HEK293T (cell line): ENCODE data around the gene SUPT3H.

Experiments
- CTCF ChIA-PET: fragments of 350-600 bp; formaldehyde crosslinking; extraction: SDS; loops from one replicate; lab custom pipeline; 2021; ENCODE audit warnings: antibody characterized with exemption, inconsistent platforms; lab: Yijun Ruan, JAX
- POLR2A ChIA-PET: fragments of 350-600 bp; formaldehyde crosslinking; extraction: SDS; loops from one replicate; lab custom pipeline; 2020; ENCODE audit warnings: antibody characterized with exemption, inconsistent platforms; lab: Yijun Ruan, JAX
- DNase-seq: peaks from one replicate; pipeline ENCODE4 v3.0.0; 2012; ENCODE audit warnings: mixed read lengths; ENCODE audit errors: extremely low spot score
- ARNT ChIP-seq: fragments of 450-650 bp; IDR thresholded peaks from 2 replicates; pipeline ENCODE4 v1.6.1; 2017; ENCODE audit warnings: mild to moderate bottlenecking
- BHLHE40 ChIP-seq: fragments of 450-650 bp; IDR thresholded peaks from 2 replicates; pipeline ENCODE4 v1.6.1; 2016; ENCODE audit warnings: mild to moderate bottlenecking, moderate library complexity, borderline replicate concordance
- CTBP1 ChIP-seq: fragments of 450-650 bp; IDR thresholded peaks from 2 replicates; pipeline ENCODE4 v1.6.1; 2016; ENCODE audit warnings: borderline replicate concordance
- ELF4 ChIP-seq: fragments of 450-650 bp; IDR thresholded peaks from 2 replicates; pipeline ENCODE4 v1.6.1; 2017; ENCODE audit warnings: antibody characterized with exemption
- FOXA1 ChIP-seq: fragments of 450-650 bp; IDR thresholded peaks from 2 replicates; pipeline ENCODE4 v1.6.1; 2016; ENCODE audit warnings: mild to moderate bottlenecking
- FOXK2 ChIP-seq: fragments of 450-650 bp; IDR thresholded peaks from 2 replicates; pipeline ENCODE4 v1.6.1; 2016; ENCODE audit warnings: mild to moderate bottlenecking
- FOXM1 ChIP-seq: fragments of 450-650 bp; IDR thresholded peaks from 2 replicates; pipeline ENCODE4 v1.6.1; 2017; ENCODE audit warnings: mild to moderate bottlenecking, borderline replicate concordance
- HDGF ChIP-seq: fragments of 450-650 bp; IDR thresholded peaks from 2 replicates; pipeline ENCODE4 v1.6.1; 2017; ENCODE audit warnings: antibody characterized with exemption, borderline replicate concordance
- L3MBTL2 ChIP-seq: fragments of 450-650 bp; conservative IDR thresholded peaks from 2 replicates; pipeline ENCODE4 v1.6.1; 2016; ENCODE audit warnings: mild to moderate bottlenecking
- LEF1 ChIP-seq: fragments of 450-650 bp; IDR thresholded peaks from 2 replicates; pipeline ENCODE4 v1.6.1; 2017; ENCODE audit warnings: mild to moderate bottlenecking, borderline replicate concordance
- NFRKB ChIP-seq: fragments of 450-650 bp; IDR thresholded peaks from 2 replicates; pipeline ENCODE4 v1.6.1; 2016; ENCODE audit warnings: mild to moderate bottlenecking, moderate library complexity
- SP1 ChIP-seq: fragments of 450-650 bp; IDR thresholded peaks from 2 replicates; pipeline ENCODE4 v1.6.1; 2017
- SUZ12 ChIP-seq: fragments of 450-650 bp; IDR thresholded peaks from 2 replicates; pipeline ENCODE4 v1.6.1; 2016; ENCODE audit warnings: mild to moderate bottlenecking
- TARDBP ChIP-seq: fragments of 450-650 bp; IDR thresholded peaks from 2 replicates; pipeline ENCODE4 v1.6.1; 2016
- ZNF384 ChIP-seq: fragments of 450-650 bp; IDR thresholded peaks from 2 replicates; pipeline ENCODE4 v1.6.1; 2016
- TF ChIP-seq, protein P1 (sequence below): fragments of 450-650 bp; IDR thresholded peaks from 2 replicates; pipeline ENCODE4 v1.6.1; 2016

SUPT3H gene

GRCh38 chr6:45054610-45055009, 323.1 kb downstream of the SUPT3H start:
- ChIA-PET POLR2A (no interaction called here), CTCF (no interaction called here)
- no peak for DNase-seq
- TF ChIP-seq CTBP1 (no peak), SP1 (no peak), HDGF (no peak), FOXA1 (no peak), FOXK2 (no peak), SUZ12 (no peak), BHLHE40 (no peak), FOXM1 (no peak), LEF1 (no peak), NFRKB (no peak), TARDBP (no peak), ARNT (no peak), ZNF384 (no peak), L3MBTL2 (no peak), ELF4 (no peak)
- TF ChIP-seq, protein P1, sequence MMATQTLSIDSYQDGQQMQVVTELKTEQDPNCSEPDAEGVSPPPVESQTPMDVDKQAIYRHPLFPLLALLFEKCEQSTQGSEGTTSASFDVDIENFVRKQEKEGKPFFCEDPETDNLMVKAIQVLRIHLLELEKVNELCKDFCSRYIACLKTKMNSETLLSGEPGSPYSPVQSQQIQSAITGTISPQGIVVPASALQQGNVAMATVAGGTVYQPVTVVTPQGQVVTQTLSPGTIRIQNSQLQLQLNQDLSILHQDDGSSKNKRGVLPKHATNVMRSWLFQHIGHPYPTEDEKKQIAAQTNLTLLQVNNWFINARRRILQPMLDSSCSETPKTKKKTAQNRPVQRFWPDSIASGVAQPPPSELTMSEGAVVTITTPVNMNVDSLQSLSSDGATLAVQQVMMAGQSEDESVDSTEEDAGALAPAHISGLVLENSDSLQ = no peak

DNA sequence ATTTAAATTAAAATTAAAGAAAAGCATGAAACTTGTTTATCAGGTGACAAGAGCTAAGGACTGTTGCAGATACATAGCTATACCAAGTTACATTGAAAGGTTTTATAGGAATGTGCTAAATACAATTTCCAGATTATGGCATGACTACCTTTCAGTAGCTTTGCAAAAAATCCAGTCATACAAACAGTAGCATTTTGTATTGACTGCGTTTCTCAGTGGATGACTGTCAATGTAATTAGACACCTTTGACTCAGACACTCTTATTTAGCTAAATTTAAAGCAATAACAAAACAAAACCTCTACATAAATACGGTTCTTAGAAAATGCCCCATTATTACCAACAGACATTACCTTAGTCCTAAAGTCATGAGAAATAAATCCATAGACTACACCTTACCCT, 325.4 kb downstream of the SUPT3H start:
- ChIA-PET CTCF (interaction anchor here (0.6 kb wide), 1 partner anchor 19 kb away, joined by 3 read pairs; no protein-coding TSS in a partner anchor), POLR2A (no interaction called here)
- TF ChIP-seq ARNT (no peak), HDGF (no peak), LEF1 (no peak), NFRKB (no peak), ELF4 (no peak), FOXM1 (no peak), CTBP1 (no peak), L3MBTL2 (no peak), ZNF384 (no peak), BHLHE40 (no peak), TARDBP (no peak), FOXA1 (no peak), SUZ12 (no peak), FOXK2 (no peak), SP1 (no peak)
- TF ChIP-seq, protein P1 = no peak
- no peak for DNase-seq

DNA sequence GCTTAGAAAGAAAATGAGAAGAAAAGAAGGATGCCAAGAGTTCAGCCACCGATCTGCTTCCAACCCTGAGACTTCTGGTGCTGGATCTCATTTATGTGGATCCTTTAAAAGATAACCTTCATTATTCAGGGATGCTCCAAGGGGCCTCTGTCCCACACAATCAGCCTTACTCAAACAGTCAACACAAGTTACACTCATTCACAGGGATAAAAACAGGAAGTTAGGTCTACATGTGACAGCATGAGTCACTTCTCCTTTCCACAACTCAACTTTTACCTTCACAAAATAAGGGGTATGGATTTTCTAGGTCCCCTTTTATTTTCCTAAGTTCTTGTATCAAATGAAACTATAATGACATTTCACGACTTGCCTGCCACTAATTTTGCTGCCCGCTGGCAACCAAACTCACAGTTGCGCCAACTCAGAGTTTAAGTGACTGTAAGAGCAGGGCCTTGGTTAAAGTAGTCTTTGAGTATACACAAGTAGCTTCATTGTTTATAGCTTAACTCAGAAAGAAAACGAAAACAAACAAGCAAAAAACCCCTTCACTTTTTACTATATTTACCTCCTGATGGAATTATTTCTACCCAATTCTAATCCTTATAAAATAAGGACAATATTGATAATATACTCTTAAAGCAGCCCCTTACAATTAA, 328.4 kb downstream of the SUPT3H start:
- ChIA-PET POLR2A (interaction anchor here (1.5 kb wide), 1 partner anchor 329 kb away, joined by 3 read pairs; the partner anchor contains the start of gene SUPT3H), CTCF (no interaction called here)
- no peak for TF ChIP-seq CTBP1
- no peak for TF ChIP-seq BHLHE40
- TF ChIP-seq, protein P1 = no peak
- TF ChIP-seq HDGF = no peak
- TF ChIP-seq SUZ12 = no peak
- TF ChIP-seq NFRKB = no peak
- TF ChIP-seq ZNF384 = no peak
- TF ChIP-seq SP1 = no peak
- TF ChIP-seq FOXM1 = no peak
- TF ChIP-seq FOXA1 = no peak
- no peak for TF ChIP-seq FOXK2
- no peak for TF ChIP-seq ARNT
- no peak for TF ChIP-seq ELF4
- TF ChIP-seq L3MBTL2 = no peak
- no peak for TF ChIP-seq LEF1
- no peak for TF ChIP-seq TARDBP
- no peak for DNase-seq

GRCh38 chr6:45047573-45047972, 330.2 kb downstream of the SUPT3H start:
- ChIA-PET POLR2A (no interaction called here), CTCF (no interaction called here)
- no peak for DNase-seq
- TF ChIP-seq NFRKB (no peak), FOXK2 (no peak), LEF1 (no peak), FOXM1 (no peak), ARNT (no peak), BHLHE40 (no peak), ELF4 (no peak), TARDBP (no peak), HDGF (no peak), CTBP1 (no peak), L3MBTL2 (no peak), SUZ12 (no peak), FOXA1 (no peak)

GRCh38 chr6:45045253-45045601, 332.5 kb downstream of the SUPT3H start:
- ChIA-PET CTCF (no interaction called here), POLR2A (no interaction called here)
- no peak for DNase-seq
- TF ChIP-seq ARNT (no peak), CTBP1 (no peak), LEF1 (no peak), TARDBP (no peak), ZNF384 (no peak), FOXK2 (no peak), BHLHE40 (no peak), FOXA1 (no peak)
- TF ChIP-seq, protein P1 = no peak
